Measurements from ENCODE around the gene GNAI2. TPM values are rescaled to one million over a fixed set of nuclear protein-coding genes. Genes with fewer than 3 reads are reported as not detected.
A peak's percentile ranks its signal among the peaks of the same experiment; 100 is the strongest.

GNAI2 gene
- polyA plus RNA-seq, 1 of the 3 experiments (the other 2 are of a cell fraction): 649 TPM

GRCh38 chr3:50256978-50257890, 21.2 kb downstream of the GNAI2 start:
- Histone ChIP-seq H3K27ac (ENCODE audit: low read depth in 2 of 2, low read length in 1 of 2) (no peak overlapping the region), H3K4me2 (no peak overlapping the region), H3K27me3 (ENCODE audit: insufficient read depth) (no peaks in the 10 kb centered on the region), H3K9me2 (no peaks in the 10 kb centered on the region), H4K20me1 (ENCODE audit: insufficient read depth) (peaks cover 28% of the 10 kb centered on the region), H3F3A (replicated peaks; ENCODE audit: insufficient read depth) (peaks cover 34% of the 10 kb centered on the region), H3K79me2 (ENCODE audit: insufficient read depth) (peaks cover 39% of the 10 kb centered on the region), H3K36me3 (replicated peaks in 1 of 2; ENCODE audit: control insufficient read depth in 1 of 2, insufficient read depth in 2 of 2, low read length in 1 of 2) (peaks cover 23 to 46% of the 10 kb centered on the region in 2 experiments), H3K9me3 (no peaks in the 10 kb centered on the region), H3K4me3 (ENCODE audit: low read depth in 2 of 2, low read length in 1 of 2) (no peak overlapping the region; a peak in 1 of 4 replicates), H3K4me1 (ENCODE audit: control insufficient read depth in 1 of 2, insufficient read depth in 2 of 2, low read depth in 1 of 2, low read length in 1 of 2) (peaks cover 15 to 19% of the 10 kb centered on the region in 2 experiments; a peak in 2 of 4 replicates), H3K9ac (no peak overlapping the region), H2AFZ (ENCODE audit: low read depth) (no peak overlapping the region)
- CTCF ChIA-PET: interaction anchor here (0.6 to 61.6 kb wide), 11 partner anchors 9 to 92 kb away, joined by 3 to 1375 read pairs (median 4); partner anchors contain the start of genes GNAI2, GNAT1 and SEMA3B
- TF ChIP-seq RAD21 (IDR thresholded peaks at IDR 0.05; ENCODE audit: low read length): peak; percentile 54
- no peak for TF ChIP-seq MEF2A (IDR thresholded peaks at IDR 0.05; ENCODE audit: borderline replicate concordance, low read depth)
- TF ChIP-seq, protein P1, sequence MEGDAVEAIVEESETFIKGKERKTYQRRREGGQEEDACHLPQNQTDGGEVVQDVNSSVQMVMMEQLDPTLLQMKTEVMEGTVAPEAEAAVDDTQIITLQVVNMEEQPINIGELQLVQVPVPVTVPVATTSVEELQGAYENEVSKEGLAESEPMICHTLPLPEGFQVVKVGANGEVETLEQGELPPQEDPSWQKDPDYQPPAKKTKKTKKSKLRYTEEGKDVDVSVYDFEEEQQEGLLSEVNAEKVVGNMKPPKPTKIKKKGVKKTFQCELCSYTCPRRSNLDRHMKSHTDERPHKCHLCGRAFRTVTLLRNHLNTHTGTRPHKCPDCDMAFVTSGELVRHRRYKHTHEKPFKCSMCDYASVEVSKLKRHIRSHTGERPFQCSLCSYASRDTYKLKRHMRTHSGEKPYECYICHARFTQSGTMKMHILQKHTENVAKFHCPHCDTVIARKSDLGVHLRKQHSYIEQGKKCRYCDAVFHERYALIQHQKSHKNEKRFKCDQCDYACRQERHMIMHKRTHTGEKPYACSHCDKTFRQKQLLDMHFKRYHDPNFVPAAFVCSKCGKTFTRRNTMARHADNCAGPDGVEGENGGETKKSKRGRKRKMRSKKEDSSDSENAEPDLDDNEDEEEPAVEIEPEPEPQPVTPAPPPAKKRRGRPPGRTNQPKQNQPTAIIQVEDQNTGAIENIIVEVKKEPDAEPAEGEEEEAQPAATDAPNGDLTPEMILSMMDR (IDR thresholded peaks at IDR 0.05): peak; percentile 70
- TF ChIP-seq SMC3 (IDR thresholded peaks at IDR 0.05; ENCODE audit: low read depth, low read length): peak; percentile 36; the same call in 1 of the 2 replicates
- no peak for TF ChIP-seq EP300 (IDR thresholded peaks at IDR 0.05; ENCODE audit: borderline replicate concordance in 1 of 2, low read depth in 1 of 2, low read length in 1 of 2)
- 93% methylated on average over 20 of the region's 20 CpGs for WGBS (ENCODE audit: low lambda C conversion rate)
- POLR2A ChIA-PET: no interaction called here
- DNase-seq: peak; percentile 65

- Histone ChIP-seq H3K27me3 (ENCODE audit: insufficient read depth) (no peaks in the 10 kb centered on the region), H3K79me2 (ENCODE audit: insufficient read depth) (peaks cover 30% of the 10 kb centered on the region), H3K9me3 (no peaks in the 10 kb centered on the region), H3K9me2 (no peaks in the 10 kb centered on the region), H3K4me2 (no peak overlapping the region), H3K27ac (ENCODE audit: low read depth in 2 of 2, low read length in 1 of 2) (no peak overlapping the region; a peak in 1 of 4 replicates), H3K36me3 (replicated peaks in 1 of 2; ENCODE audit: control insufficient read depth in 1 of 2, insufficient read depth in 2 of 2, low read length in 1 of 2) (peaks cover 22 to 46% of the 10 kb centered on the region in 2 experiments), H3K4me1 (ENCODE audit: control insufficient read depth in 1 of 2, insufficient read depth in 2 of 2, low read depth in 1 of 2, low read length in 1 of 2) (peaks cover 10 to 19% of the 10 kb centered on the region in 2 experiments; a peak in 2 of 4 replicates), H3K9ac (no peak overlapping the region), H4K20me1 (ENCODE audit: insufficient read depth) (peaks cover 19% of the 10 kb centered on the region), H2AFZ (ENCODE audit: low read depth) (no peak overlapping the region), H3K4me3 (ENCODE audit: low read depth in 2 of 2, low read length in 1 of 2) (no peak overlapping the region), H3F3A (replicated peaks; ENCODE audit: insufficient read depth) (peaks cover 35% of the 10 kb centered on the region)
- no peak for DNase-seq
- CTCF ChIA-PET: interaction anchor here (0.6 to 61.6 kb wide), 7 partner anchors 8 to 127 kb away, joined by 3 to 1375 read pairs (median 70); partner anchors contain the start of genes GNAI2, GNAT1 and SEMA3B
- WGBS (ENCODE audit: low lambda C conversion rate): 98% methylated on average over 10 of the region's 17 CpGs
- POLR2A ChIA-PET: no interaction called here
- TF ChIP-seq REST (IDR thresholded peaks at IDR 0.05; ENCODE audit: low read depth, low read length): no peak
- TF ChIP-seq RCOR1 (IDR thresholded peaks at IDR 0.05; ENCODE audit: low read length): no peak
- no peak for TF ChIP-seq IRF3 (IDR thresholded peaks at IDR 0.05; ENCODE audit: low read depth, low read length)
- no peak for TF ChIP-seq TAF1 (IDR thresholded peaks at IDR 0.05; ENCODE audit: borderline replicate concordance, low read depth, low read length)
- TF ChIP-seq, protein P2, sequence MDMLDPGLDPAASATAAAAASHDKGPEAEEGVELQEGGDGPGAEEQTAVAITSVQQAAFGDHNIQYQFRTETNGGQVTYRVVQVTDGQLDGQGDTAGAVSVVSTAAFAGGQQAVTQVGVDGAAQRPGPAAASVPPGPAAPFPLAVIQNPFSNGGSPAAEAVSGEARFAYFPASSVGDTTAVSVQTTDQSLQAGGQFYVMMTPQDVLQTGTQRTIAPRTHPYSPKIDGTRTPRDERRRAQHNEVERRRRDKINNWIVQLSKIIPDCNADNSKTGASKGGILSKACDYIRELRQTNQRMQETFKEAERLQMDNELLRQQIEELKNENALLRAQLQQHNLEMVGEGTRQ (IDR thresholded peaks at IDR 0.05; ENCODE audit: borderline replicate concordance, low read depth, low read length): no peak
- no peak for TF ChIP-seq YY1 (IDR thresholded peaks at IDR 0.05; ENCODE audit: low read depth)
- TF ChIP-seq FOXJ3 (CRISPR knock-in tag; IDR thresholded peaks at IDR 0.05): no peak
- TF ChIP-seq JUND (IDR thresholded peaks at IDR 0.05): no peak
- TF ChIP-seq TEAD4 (IDR thresholded peaks at IDR 0.05; ENCODE audit: borderline replicate concordance, insufficient read depth): no peak
- no peak for TF ChIP-seq ELF1 (IDR thresholded peaks at IDR 0.05)
These were observed 22.2 kb downstream of the GNAI2 start for GRCh38 chr3:50258029-50258680.
